Glomerular visceral epithelial cell (primary cell): ENCODE data around the gene WNK3.
"Not testable (repeated sequence)": the region's sequence is repeated elsewhere in the genome, so short reads cannot be mapped to it uniquely, and the experiment has no call there.

Experiments used
- DNase-seq: peaks from one replicate; pipeline ENCODE4 v3.0.0-alpha.2; 2016; ENCODE audit errors: extremely low spot score

Gene WNK3

DNA sequence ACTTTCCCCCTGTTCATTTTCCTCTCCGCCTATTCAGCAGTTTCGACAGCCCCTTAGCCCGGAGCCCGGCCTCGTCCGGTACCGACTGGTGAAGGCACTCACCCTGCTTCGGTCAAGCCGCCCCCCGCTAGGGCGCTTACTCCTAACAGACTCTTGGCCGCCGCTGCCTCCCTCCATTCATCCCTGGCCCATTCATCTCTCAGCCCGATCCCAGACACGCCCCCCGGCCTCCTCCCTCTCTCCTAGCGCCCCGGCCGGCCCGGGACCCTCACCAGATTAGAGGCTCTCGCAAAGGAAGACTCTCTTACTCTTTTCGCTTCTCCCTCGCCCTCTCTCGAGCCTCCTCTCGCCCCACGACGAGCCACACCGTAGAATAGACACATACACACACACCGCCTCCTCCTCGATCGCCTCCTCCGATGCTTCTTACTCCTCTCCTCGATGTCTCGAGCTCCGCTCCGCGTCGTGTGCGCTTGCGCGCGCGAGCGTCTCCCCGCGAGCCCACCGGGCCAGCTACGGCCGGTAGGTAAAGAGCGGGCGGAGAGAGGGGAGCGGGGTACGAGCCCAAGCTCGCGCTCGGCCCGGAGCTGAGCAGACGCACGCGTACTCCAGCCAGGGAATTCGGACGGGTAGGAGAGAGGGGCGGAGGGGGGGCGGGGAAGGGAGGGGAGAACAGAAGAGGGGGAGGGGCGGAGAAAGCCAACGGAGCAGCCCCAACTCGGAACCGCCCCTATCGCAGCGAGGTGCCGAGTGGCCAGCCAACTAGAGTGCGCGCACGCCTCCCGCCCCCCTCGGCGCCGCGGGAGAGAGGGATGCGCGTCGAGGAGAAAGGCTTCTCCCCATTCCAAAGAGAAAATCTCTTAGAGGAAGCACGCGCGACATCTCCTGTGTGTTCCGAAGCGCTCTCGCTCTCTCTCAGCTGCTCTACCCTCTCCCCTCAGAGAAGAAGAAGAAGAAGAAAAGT, at the start of gene WNK3:
Gene WNK3 (minus strand): TSS at position 633 of the 964 bp plus-strand sequence.
- DNase-seq = no peak

DNA sequence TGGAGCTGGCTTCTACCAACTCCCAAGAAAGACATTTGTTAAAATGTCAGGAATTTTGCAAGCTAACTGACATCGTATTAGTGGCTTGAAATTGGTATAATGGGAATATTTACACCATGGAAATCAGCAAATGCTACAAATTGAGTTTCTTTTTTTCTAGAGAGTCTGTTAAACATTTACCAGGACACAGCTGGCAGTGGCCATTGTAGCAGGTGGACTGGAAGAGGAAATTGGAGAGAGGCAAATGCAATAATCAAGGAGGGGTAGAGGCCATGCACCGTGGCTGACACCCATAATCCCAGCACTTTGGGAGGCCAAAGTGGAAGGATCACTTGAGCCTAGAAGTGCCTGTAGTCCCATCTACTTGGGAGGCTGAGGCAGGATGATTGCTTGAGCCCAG, 49.4 kb upstream of the WNK3 start:
- no peak for DNase-seq

DNA sequence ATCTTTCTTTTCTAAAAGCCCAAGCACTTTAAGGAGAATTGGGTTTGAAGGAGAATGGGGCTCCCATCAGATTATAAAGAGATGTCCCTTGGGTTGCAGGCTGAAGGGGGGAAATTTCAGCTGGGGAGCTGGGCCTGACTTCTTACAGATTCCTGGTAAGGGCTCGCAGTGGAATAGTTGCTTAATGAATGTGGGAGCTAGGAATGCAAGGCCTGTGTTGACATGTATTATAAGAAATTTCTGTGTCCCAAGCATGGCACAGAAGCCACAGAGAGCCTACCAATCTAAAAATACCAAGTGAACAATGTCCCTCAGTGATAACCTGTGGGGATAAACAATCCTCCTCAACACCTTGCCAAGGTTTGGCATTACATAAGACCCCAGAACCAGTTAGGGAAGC, 39.3 kb upstream of the WNK3 start:
- DNase-seq = no peak

DNA sequence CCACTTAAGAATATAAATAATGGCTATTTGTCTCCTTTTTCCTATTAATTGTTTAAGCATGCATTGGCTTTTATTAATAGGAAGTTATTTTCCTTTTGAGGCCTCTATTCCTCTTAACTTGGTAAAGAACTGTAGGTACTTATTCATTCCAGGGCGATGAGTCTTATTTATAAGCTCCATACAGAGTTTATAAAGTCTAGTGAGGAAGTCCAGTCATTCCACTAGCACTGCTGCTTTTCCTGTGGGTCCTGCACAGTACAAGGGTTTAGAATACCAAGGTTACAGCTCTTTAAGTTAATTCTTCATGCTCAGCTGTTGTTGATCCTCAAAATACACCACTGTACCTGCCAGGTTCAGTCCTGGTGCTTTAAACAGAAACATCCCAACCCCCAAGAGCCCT, 28.5 kb upstream of the WNK3 start:
- no peak for DNase-seq

- not testable (repeated sequence) for DNase-seq
These were observed 26.8 kb upstream of the WNK3 start for GRCh38 chrX:54384661-54385060.

- no peak for DNase-seq
These were observed 1.6 kb upstream of the WNK3 start for GRCh38 chrX:54359408-54359807.

DNA sequence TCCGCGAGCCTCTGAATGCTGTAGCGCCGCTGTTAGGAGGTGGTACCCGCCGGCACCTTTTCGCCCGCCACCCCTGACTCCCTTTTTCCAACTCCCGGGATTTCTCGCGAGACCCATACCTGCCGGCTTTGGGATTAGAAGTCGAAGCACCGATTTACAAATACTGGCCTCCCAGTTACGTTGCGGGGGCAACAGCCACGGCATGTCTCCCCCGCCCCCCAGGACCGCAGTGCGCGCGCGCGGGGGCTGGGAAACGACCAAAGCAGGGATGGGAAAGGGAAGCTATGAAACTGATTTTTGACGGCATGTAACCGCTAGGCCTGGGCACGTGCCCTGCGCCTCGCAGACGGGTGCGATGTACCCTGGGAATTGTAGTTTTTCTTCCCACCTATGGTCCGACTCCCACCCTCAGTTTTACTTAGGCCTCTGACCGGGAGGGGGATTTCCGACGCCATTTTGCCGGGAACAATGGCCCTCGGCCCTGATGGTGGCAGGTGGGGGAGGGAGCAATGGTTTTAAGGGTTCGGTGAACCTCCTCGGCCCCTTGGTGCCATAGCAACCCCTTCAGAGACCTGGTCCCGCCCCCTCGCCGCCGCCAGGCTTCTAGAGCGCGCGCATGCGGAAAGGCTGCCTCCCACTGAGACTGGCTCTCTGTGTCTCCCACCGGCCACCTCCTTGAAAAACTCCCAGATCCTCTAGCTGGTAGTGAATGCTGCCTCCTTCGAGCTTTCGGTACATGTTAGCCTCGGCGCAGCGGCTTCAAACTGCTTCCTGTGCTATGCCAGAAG, 772 bp upstream of the WNK3 start:
- no peak for DNase-seq

DNA sequence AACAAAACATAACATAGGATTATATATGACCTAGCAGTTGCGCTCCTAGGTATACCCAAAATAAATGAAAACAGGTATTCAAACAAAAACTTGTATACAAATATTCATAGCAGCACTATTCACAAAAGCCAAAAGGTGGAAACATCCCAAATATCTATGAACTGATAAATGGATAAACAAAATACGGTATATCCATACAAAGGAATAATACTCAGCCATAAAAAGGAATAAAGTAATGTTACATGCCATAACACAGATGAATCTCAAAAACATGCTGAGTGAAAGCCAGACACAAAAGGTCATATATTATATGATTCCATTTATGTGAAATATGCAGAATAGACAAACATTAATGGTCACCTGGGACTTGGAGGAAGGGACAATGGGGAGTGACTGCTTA, 5.2 kb downstream of the WNK3 start:
- no peak for DNase-seq

GRCh38 chrX:54337383-54337782, 20.5 kb downstream of the WNK3 start:
- DNase-seq = not testable (repeated sequence)

DNA sequence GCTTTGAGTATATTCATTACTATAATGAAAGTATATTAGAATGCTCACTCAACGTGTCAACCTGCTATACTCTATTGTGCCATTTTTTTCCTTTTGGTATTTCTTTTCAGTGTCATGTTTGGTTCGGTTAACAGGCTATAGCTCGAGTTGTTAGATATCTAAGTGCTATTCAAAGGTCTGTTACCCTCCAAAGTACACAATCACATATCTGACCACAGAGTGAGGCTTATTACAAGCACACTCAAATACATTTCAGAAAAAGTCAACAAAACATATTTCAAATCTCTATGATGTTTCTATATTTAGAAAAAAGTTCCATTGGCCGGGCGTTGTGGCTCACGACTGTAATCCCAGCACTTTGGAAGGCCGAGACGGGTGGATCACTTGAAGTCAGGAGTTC, 32.8 kb downstream of the WNK3 start:
- DNase-seq = no peak

DNA sequence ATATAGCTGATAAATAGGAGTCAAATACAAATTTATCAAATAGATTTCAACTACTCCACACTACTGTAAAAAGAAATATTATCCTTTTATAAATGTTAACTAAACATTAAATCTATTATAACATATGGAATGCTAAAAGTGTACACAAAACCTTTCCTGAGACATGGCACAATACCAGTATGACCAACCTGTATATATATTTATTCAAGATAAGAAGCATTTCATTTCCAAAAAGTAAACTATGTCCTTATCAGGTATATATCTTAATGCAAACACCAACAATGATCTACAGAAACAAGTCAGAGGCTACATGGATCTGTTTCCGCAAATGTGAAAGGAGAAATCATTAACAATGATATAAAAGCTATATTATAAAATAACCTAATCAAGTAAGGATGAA, 37.8 kb downstream of the WNK3 start:
- DNase-seq = no peak

- DNase-seq = no peak
These were observed 51.5 kb downstream of the WNK3 start for GRCh38 chrX:54306379-54306778.

- DNase-seq = no peak
These were observed 56.3 kb downstream of the WNK3 start for GRCh38 chrX:54301516-54301915.

- no peak for DNase-seq
These were observed 63.5 kb downstream of the WNK3 start for GRCh38 chrX:54294306-54294705.

DNA sequence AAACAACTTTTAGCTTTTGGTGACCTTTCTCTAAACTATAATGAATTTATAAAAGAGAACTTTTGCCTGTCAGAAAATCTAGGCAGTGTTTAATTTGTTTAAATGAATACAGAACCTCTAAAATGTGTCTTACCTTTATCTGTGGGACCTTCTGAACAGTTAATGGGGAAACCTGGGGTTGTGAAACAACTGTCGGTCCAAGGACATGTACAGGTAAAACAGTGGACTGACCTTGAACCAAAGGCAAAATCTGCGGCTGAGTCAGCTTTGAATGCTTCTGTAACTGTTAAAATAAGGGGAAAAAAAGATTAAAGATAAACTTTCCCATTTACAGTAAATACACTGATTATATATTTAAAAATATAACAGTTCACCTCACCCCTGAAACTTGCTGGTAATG, 65.1 kb downstream of the WNK3 start:
- DNase-seq = no peak

GRCh38 chrX:54291758-54292157, 66.1 kb downstream of the WNK3 start:
- no peak for DNase-seq

DNA sequence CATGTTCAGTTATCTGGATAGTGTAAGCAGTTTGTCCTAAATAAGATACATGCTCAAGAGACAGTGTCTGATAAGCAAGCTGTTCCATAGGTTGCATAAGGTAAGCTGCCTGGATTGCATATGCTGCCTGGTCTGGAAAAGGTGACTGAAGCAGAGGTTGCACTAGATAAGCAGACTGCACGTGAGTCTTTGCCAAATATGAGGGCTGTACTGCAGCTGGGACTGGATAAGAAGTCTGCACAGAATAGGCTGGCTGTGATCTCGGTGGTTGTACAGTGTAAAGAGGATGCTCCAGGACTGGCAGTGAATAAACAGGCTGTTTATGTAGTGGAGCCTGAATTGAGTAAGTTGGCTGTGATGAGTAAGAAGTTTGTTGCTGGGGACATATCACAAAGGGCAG, 68.9 kb downstream of the WNK3 start:
- no peak for DNase-seq

DNA sequence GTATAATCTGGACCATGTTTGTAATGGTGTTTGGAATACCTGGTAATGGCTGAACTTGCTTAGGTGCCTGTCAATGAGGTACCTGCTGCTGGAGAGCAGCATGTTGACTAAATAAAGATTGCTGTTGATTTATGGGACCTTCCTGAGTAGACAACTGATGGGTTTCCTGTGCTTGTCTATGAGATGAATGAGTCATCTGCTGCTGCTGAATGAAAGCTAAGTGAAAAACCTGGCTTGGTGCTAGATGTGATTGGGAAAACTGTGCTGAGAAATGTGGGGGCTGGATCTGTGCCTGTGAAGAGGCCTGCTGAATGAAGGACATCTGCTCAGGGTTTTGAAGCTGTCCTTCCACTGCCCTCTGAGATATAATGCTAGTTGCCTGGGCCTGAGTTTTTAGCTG, 69.6 kb downstream of the WNK3 start:
- DNase-seq = no peak

- no peak for DNase-seq
These were observed 76.2 kb downstream of the WNK3 start for GRCh38 chrX:54281676-54282075.

DNA sequence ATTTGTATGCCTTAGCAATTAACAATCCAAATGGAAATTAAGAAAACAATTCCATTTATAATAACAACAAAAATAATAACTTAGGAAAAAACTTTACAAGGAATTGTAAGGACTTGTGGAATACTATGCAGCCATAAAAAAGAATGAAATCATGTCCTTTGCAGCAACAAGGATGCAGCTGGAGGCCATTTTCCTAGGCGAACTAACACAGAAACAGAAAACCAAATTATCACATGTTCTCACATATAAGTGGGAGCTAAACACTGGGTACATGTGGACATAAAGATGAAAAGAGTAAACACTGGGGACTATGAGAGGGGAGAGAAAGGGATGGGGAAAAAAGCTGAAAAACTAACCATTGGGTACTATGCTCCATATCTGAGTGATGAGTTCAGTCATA, 77.4 kb downstream of the WNK3 start:
- no peak for DNase-seq

- no peak for DNase-seq
These were observed 86.2 kb downstream of the WNK3 start for GRCh38 chrX:54271664-54272063.

- DNase-seq = peak; percentile 1
These were observed 109.5 kb downstream of the WNK3 start for GRCh38 chrX:54248309-54248708.

DNA sequence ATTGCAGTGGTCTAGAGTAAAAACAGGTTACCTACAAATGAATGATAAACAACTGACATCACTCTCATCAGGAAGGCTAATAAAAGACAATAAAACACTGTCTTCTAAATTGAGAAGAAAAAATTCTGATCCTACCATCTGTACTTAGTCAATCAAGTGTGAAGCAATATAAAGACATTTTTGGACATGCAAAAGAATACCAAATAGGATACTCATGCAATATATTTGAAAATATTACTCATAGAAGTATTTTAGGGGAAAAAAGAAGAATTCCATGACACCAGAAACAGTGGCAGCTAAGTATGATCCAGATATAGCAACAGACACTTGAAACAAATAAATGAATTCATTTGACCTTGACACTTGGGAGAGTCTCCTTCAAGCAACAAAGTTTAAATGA, 111.0 kb downstream of the WNK3 start:
- no peak for DNase-seq
